ENCODE data around the gene SLC16A7.

Gene SLC16A7

DNA sequence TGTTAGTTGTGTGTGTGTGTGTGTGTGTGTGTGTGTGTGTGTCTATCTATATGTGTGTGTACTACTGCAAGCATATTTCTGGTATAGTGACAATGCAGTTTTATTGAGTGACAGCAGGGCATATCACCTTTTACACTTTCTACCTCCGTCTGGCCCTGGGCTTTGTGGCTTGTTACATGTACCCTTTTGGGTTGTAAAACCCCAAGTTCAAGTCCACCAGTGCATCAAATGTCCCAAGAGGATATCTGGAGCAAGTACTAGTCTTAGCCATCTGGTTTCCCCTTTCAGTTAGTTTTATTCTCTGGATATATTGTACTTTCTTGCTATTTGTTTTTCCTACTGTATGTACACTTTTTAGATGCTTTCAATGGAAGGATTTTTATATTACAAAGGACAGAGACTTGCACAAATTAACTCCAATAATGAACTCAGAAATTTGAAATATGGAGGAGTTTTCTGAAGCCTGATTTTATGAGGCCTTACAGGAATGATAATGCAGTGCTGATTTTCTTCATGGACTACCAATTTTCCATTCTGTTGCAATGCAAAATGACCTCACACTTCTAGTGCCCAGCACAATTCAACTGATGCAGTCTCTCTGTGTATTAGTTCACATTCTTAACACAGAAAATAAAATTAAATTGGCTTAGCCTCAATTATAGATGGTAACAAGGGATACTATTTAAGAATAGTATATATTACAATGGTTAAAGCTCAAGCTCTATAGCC lies 29.1 kb downstream of the SLC16A7 start:
- peak; percentile 24 for DNase-seq (ENCODE audit: low read depth)

DNA sequence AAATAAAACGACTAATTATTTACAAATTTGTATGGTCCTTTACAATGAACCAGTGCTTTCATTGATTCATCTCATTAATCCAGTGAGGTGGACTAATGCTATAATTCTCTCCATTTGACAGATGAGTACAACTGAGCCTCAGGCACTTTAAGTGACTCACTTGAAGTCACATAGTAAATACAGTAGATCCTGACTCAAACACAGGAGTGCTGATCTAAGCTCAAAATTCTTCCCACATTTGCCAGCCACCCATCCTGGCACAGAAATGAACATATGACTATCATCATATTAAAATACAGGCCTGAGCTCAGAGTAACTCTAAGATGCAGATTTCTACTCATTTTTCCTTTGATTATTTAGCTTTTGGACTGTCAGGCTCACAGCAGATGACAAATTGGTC lies 30.6 kb downstream of the SLC16A7 start:
- DNase-seq (ENCODE audit: low read depth): peak; percentile 24

- no peak for DNase-seq (ENCODE audit: low read depth)
These were observed 31.8 kb downstream of the SLC16A7 start for GRCh38 chr12:59627582-59627981.

GRCh38 chr12:59629890-59630289 lies 34.1 kb downstream of the SLC16A7 start:
- no peak for DNase-seq (ENCODE audit: low read depth)

- peak; percentile 55 for DNase-seq (ENCODE audit: low read depth)
These were observed 36.6 kb downstream of the SLC16A7 start for GRCh38 chr12:59632408-59632807.

- no peak for DNase-seq (ENCODE audit: low read depth)
These were observed 38.4 kb downstream of the SLC16A7 start for GRCh38 chr12:59634254-59634653.

- DNase-seq (ENCODE audit: low read depth): no peak
These were observed 41.3 kb downstream of the SLC16A7 start for GRCh38 chr12:59636945-59637691.

DNA sequence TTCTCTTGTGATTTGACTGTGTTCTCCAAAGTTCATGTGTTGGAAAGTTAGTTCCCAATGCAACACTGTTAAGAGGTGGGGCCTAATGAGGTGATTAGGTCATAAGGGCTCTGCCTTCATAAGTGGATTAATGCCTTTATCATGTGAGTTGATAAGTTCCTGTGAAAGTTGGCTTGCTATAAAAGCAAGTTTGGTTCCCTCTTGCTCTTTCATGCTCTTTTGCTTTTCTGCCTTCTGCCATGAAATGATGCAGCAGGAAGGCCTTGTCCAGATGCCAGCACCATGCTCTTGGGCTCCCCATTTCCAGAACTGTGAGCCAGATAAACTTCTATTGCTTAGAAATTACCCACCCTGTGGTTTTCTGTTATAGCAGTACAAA lies 41.9 kb downstream of the SLC16A7 start:
- DNase-seq (ENCODE audit: low read depth): no peak

DNA sequence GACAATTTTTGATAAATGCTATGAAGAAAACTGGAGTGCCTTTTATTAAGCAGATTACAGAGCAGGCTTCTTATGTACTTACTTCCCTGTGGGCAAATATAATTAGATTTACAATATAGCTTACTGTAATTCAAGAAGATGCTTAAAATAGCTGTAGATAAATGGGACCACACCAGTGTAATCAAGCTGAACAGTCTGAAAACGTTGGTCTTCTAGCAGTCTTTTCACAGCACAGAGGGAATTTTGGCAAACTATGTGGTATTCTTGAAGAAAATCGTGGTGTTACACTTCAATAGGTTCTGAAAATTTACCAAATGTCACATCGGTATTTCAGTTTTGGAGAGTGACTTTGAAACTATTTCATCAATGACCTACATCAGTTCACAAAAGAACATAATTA lies 47.7 kb downstream of the SLC16A7 start:
- no peak for DNase-seq (ENCODE audit: low read depth)

DNA sequence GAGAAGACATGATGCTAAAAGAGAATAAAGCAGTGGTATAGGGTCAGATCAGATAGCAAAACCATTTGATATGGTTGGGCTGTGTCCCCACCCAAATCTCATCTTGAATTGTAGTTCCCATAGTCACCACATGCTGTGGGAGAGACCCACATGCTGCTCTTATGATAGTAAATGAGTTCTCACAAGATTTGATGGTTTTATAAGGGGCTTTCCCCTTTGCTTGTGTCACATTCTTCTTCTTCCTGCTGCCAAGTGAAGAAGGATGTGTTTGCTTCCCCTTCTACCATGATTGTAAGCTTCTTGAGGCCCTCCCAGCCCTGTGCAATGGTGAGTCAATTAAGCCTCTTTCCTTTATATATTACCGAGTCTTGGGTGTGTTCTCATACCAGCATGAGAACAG lies 49.4 kb downstream of the SLC16A7 start:
- no peak for DNase-seq (ENCODE audit: low read depth)

DNA sequence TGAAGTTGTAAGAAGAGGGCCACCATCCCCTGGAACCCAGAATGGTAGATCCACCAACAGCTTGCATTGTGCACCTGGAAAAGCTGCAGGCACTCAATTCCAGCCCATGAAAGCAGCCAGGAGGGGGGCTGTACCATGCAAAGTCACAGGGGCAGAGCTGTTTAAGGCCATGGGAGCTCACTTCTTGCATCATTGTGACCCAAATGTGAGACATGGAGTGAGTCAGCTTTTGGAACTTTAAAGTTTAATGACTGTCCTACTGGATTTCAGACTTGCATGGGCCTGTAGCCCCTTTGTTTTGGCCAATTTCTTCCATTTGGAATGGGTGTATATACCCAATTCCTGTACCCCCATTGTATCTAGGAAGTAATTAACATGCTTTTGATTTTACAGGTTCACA lies 50.8 kb downstream of the SLC16A7 start:
- no peak for DNase-seq (ENCODE audit: low read depth)

GRCh38 chr12:59649203-59649602 lies 53.4 kb downstream of the SLC16A7 start:
- peak; percentile 66 for DNase-seq (ENCODE audit: low read depth)

DNA sequence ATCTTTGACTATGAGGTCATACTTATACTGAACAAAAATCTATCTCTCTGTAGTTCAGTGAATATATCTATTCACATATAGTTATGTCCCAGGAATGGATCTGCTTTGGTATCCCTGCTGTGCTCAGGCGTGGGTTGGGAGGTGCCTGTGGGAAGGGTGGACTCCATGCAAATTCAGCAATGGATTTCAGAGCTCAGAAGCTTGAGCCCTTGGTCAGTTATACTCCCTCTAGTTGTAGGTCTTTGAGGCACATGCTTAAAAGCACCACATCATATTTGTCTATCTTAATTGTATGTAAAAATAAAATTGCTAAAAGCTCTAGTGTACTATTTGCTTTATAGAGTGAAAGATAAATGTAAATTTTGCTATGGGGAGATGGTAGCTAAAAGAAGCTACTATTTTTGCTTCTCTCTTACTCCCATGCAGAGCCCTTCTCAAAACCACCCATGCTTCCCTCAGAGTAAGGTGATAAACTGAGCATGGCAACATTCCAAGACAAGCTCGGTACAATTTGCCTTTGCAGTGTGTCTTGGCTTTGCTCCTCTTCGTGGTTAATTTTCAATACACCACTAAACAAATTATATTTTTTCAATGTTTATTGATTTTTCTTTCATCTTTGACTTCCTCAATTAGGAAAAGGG lies 54.9 kb downstream of the SLC16A7 start:
- DNase-seq (ENCODE audit: low read depth): peak; percentile 12

DNA sequence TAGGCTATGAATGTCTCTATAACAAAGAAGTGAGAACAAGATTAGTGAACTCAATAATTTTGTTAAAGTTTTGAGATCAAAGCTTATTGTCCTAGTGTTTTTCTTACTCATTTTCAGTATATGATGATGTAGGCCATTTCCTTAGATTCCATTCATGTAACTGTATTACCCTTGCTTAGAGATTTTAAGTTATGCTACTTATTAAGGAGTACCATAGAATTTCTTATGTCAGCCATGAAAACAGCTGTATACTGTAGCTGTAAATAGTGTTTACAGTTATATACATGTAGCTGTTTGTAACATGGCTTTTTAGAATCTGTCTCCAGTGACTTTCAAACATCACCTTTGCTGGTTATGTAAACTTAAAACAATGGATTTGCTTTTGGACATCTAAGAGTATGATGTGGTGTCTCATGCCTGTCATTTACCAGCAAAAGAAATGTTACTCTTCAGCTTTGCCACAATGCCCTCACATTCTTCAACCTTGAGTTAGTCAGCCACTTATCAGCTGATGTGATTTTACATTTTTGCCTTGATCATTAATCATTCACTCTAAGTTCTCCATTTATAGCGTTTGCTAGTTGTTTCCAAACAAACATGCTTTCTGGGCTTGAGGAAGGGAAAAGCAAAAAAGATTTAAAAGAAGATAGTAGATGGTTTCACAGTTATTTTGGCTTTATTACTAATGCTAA lies 55.5 kb downstream of the SLC16A7 start:
- peak; percentile 77 for DNase-seq (ENCODE audit: low read depth)

GRCh38 chr12:59652130-59652529 lies 56.3 kb downstream of the SLC16A7 start:
- DNase-seq (ENCODE audit: low read depth): no peak

- DNase-seq (ENCODE audit: low read depth): no peak
These were observed 58.2 kb downstream of the SLC16A7 start for GRCh38 chr12:59654061-59654460.

- peak; percentile 47 for DNase-seq (ENCODE audit: low read depth)
These were observed 61.4 kb downstream of the SLC16A7 start for GRCh38 chr12:59657266-59657665.

DNA sequence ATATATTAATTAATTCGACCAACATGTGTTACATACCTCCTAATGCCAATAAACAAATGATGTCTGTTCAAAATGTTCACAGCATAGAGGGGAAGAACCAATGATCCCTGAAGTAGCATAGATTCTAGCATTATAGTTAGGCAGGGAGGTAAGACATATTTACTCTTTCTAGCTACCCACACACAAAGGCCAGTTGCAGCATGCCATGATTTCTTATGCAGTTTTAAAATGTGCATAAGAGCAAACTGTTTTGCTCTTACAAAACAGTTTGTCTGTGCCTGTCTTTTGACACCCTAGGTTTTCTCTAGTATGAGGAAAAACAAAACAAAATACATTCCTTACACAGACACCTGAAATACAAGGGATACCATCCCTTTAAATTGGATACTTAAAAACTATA lies 61.9 kb downstream of the SLC16A7 start:
- DNase-seq (ENCODE audit: low read depth): no peak

- DNase-seq (ENCODE audit: low read depth): no peak
These were observed 64.3 kb downstream of the SLC16A7 start for GRCh38 chr12:59660148-59660547.

GRCh38 chr12:59660921-59661597 lies 65.2 kb downstream of the SLC16A7 start:
- DNase-seq (ENCODE audit: low read depth): no peak

DNA sequence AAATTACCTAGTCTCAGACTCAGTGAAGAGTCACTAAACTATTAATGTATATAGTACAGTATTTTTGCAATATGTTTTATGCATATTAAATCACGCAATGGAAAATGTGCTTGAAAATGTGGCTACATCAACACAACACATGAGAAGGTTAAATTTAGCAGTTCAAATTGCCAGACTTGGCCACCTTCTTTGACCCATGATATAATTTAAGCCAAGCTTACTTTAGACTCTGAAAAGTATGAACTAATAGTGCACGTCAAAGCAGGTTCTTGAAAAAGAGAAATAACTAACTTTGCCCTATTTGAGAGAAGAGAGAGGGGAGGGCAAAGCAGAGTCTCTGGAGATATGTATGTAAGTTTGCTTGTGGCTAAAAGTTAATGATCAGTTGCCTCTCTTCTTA lies 68.7 kb downstream of the SLC16A7 start:
- no peak for DNase-seq (ENCODE audit: low read depth)

DNA sequence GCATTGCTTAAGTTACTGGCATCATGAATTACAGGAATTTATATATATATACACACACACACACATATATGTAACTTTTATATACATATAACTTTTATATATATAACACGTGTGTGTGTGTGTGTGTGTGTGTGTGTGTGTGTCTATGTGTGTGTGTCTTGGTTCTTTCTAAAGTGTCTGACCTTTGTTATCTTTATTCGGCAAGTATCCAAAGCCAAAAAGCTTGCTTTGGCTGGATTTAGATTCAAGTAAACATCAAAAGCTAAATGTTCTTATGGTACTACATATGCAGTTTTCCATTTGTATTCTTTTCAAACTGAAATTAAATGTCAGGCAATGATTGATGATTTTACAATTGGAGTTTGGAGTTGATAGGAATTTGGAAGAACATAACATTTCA lies 69.9 kb downstream of the SLC16A7 start:
- no peak for DNase-seq (ENCODE audit: low read depth)
